ENCODE data around the gene NEDD8. TPM values are rescaled to one million over a fixed set of nuclear protein-coding genes. Genes with fewer than 3 reads are reported as not detected.

The NEDD8 gene
- total RNA-seq, 6 experiments from 2014 or later: 309 to 401 (median 372) TPM

DNA sequence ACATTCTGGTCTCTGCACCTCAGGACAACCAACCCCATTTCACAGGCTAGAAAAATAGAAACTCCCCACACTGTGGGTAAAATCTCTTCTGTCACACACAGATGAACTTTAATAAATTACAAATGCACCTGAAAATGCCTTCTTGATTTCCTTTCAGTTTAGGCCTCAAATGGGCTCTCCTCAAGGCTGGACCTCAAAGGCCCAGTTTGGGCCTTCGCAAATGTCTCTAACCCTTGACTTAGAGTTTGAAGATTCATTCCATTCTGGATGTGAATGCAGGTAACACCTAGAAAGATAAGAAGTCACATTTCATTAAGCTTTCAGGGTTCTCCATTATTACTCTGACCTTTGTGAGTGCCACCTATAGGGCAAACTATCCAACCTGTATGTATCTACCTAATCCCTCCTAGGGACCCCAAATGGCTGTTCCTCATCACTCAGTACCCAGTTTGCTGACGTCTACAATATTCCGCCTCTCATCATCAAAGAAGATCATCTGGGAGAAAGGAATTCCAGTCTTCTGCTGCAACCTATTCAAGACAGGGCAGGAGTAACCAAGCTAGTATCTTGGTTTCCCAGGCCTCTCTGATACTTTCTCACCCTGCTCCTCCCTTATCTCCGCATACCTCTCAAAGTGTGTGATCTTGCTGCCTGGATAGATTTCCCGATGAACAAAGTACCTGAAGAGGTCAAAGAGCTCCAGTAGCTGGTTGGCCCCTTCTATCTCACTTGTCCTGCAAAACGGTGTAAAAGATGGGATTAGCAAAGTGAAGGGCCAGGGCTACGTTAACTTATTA, 18.1 kb downstream of the NEDD8 start:
- peak; percentile 22; the same call in 1 of the 2 replicates for TF ChIP-seq CTCF (IDR thresholded peaks at IDR 0.05)
- peaks cover 20% of the 10 kb centered on the region; the same call in 1 of the 2 replicates for H3K36me3 Mint-ChIP-seq (ENCODE audit: low read depth)
- peak overlapping the region; percentile 100 for H3K27ac Mint-ChIP-seq
- H3K4me1 Mint-ChIP-seq (ENCODE audit: low read depth): peaks cover 44% of the 10 kb centered on the region
- H3K4me3 Mint-ChIP-seq: peak overlapping the region; percentile 97
- DNase-seq: no peak
- no peaks in the 10 kb centered on the region for H3K9me3 Mint-ChIP-seq
- H3K27me3 Mint-ChIP-seq (ENCODE audit: insufficient read depth): peaks cover 2% of the 10 kb centered on the region

DNA sequence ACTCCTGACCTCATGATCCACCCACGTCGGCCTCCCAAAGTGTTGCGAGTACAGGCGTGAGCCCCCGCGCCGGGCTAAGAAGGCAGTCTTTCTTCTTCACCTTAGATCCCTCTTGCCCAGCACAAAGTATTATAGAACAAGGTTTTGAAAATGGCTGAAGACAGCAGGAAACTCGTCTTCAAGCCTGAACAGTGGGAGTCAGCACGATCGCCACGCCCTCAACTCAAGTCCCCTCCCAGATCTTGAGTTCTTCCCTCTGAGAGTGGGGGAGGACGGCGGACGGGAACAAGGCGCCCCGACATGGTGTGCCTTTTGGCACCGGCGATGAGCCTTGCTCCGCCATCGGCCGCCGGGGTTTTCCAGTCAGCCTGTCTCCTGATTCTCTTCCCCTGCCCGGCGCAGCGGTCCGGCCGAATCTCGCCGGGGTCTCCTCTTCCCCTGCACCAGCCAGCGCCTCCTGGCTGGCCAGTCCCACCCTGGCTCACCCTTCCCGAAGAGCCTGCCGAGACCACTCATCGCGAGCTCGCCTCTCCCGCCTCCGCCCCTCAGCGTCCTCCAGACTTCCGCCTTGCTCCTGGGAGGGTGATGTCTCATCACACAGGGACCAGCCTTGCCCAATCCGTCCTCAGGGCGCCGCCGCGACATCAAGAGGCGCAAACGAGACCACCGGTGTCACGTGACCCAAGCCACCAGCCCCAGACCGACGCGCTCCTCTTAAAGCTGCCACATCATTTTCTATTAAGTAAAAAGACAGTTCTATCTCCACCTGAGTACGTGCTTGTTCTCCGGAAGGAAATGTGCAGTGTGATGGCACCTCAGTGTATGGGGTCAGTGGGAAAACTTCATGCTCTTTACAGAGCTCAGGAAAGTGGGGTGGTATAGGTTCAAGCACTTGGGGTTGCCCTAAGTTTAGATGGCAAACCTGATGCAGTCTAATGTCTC, 19.0 kb downstream of the NEDD8 start, which contains the start of gene CHMP4A:
TSS of gene CHMP4A (minus strand) at position 565 of the 942 bp plus-strand sequence. CDS start at position 516, 49 bp downstream.
- peaks cover 40% of the 10 kb centered on the region for H3K4me1 Mint-ChIP-seq (ENCODE audit: low read depth)
- no peaks in the 10 kb centered on the region for H3K9me3 Mint-ChIP-seq
- H3K27ac Mint-ChIP-seq: peak within 1 kb of the TSS; percentile 100
- TF ChIP-seq CTCF (IDR thresholded peaks at IDR 0.05): peak; percentile 49; the same call in 1 of the 2 replicates
- H3K36me3 Mint-ChIP-seq (ENCODE audit: low read depth): peaks cover 24% of the 10 kb centered on the region
- H3K4me3 Mint-ChIP-seq: peak within 1 kb of the TSS; percentile 97
- DNase-seq: peak; percentile 98
- peaks cover 2% of the 10 kb centered on the region for H3K27me3 Mint-ChIP-seq (ENCODE audit: insufficient read depth)

DNA sequence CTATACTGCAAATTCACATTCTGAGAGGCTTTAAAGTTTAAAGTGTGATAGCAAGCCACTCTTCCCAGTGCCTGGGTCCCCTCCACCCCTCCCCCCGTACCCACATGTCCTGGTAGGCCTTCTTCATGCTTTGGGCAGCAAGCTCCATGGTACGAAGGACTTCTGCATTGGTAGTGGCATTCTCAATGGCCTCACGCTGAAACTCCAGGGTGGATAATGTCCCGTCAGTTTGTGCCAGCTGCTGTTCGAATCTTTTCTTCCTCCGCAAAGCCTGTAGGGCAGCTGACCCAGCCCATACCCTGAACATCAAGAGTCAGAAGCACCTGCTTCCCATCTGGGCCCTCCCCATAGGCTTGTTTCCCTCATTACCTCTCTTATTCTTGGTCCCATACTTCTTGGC, 20.9 kb downstream of the NEDD8 start:
- peak overlapping the region; percentile 97 for H3K4me3 Mint-ChIP-seq
- H3K27ac Mint-ChIP-seq: no peak overlapping the region
- peaks cover 2% of the 10 kb centered on the region for H3K27me3 Mint-ChIP-seq (ENCODE audit: insufficient read depth)
- peaks cover 38% of the 10 kb centered on the region for H3K36me3 Mint-ChIP-seq (ENCODE audit: low read depth)
- no peak for TF ChIP-seq CTCF (IDR thresholded peaks at IDR 0.05)
- peaks cover 33% of the 10 kb centered on the region for H3K4me1 Mint-ChIP-seq (ENCODE audit: low read depth)
- DNase-seq: no peak
- H3K9me3 Mint-ChIP-seq: no peaks in the 10 kb centered on the region

DNA sequence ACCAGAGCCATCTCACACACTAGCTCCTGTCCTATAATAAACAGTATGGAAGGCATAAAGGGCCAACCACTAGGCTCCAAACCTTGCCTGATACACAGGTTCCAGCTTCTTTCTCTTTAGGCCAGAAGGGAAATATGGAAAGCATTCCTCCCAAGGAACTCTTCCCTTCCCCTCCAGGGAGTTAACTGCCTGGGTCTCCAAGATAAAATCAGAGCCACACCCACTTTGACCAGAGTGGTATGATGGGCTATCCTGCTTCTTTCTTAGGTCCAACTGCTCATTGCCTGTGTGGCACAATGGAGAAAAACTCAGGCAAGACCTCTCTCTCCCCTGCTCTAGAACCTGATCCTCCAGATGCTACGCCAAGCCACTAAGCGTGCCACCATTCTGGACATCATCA, 24.5 kb downstream of the NEDD8 start:
- DNase-seq: no peak
- peaks cover 53% of the 10 kb centered on the region for H3K36me3 Mint-ChIP-seq (ENCODE audit: low read depth)
- H3K27ac Mint-ChIP-seq: no peak overlapping the region
- H3K4me3 Mint-ChIP-seq: no peak overlapping the region
- H3K9me3 Mint-ChIP-seq: peaks cover 5% of the 10 kb centered on the region; the same call in 1 of the 2 replicates
- H3K27me3 Mint-ChIP-seq (ENCODE audit: insufficient read depth): peaks cover 2% of the 10 kb centered on the region
- peaks cover 9% of the 10 kb centered on the region for H3K4me1 Mint-ChIP-seq (ENCODE audit: low read depth)
- TF ChIP-seq CTCF (IDR thresholded peaks at IDR 0.05): no peak

- Mint-ChIP-seq H3K9me3 (peaks cover 5% of the 10 kb centered on the region; the same call in 1 of the 2 replicates), H3K36me3 (ENCODE audit: low read depth) (peaks cover 58% of the 10 kb centered on the region), H3K27me3 (ENCODE audit: insufficient read depth) (no peaks in the 10 kb centered on the region; the same call in 1 of the 2 replicates), H3K4me1 (ENCODE audit: low read depth) (peaks cover 9% of the 10 kb centered on the region), H3K4me3 (no peak overlapping the region), H3K27ac (no peak overlapping the region)
- TF ChIP-seq CTCF (IDR thresholded peaks at IDR 0.05): no peak
- no peak for DNase-seq
Measured at GRCh38 chr14:24207104-24207551, 25.0 kb downstream of the NEDD8 start.

Measured in HFFc6 (cell line).